Stimulated activated CD8-positive, alpha-beta memory T cell treated with anti-CD3 and anti-CD28 coated beads, Interleukin-12 subunit alpha, Interleukin-12 subunit beta, amount 100 ng/mL, for 1 hour (primary cell): ENCODE measurements around the gene NUDT1.

ENCODE experiments used
- DNase-seq: peaks from one replicate; pipeline ENCODE4 v3.0.0-alpha.2; 2020; ENCODE audit warnings: low read depth

NUDT1 gene

DNA sequence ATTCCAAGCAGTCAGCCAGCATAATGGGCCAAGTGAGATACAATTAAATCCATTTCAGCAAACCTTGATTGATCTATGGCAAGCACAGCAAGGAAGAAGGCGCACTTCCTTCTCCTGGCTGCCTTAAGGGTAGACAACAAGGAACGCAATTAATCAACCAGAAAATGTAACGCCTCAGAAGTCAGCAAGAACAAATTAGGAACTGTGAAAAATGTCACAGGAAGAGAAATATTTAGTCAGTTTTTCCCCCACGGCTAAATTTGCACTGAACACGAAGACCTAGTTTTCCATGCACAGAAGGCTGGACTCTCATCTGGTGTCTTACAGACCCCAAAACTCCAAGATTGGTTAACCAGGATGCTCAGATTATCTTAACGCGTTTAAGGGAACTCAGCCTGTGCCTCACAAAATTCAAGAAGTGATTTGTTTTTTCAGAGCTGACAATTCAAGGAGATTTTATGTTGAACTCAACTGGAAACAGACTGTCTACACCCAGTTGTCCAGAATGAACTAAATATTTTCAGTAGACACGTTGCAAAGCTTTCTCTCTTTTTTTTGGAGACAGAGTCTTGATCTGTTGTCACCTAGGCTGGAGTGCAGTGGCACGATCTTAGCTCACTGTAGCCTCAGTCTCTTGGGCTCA, 58.0 kb downstream of the NUDT1 start:
- DNase-seq: no peak
